Stimulated activated CD4-positive, alpha-beta T cell treated with anti-CD3 and anti-CD28 coated beads, Interleukin-4, amount 100 ng/mL, for 1 hour (primary cell): ENCODE results near the gene NUTM2G.
"Not testable (repeated sequence)": the region's sequence is repeated elsewhere in the genome, so short reads cannot be mapped to it uniquely, and the experiment has no call there.

Experiments used
- DNase-seq: peaks from one replicate; pipeline ENCODE4 v3.0.0-alpha.2; 2020

NUTM2G gene

GRCh38 chr9:96942181-96942580, 13.5 kb downstream of the NUTM2G start:
- not testable (repeated sequence) for DNase-seq

DNA sequence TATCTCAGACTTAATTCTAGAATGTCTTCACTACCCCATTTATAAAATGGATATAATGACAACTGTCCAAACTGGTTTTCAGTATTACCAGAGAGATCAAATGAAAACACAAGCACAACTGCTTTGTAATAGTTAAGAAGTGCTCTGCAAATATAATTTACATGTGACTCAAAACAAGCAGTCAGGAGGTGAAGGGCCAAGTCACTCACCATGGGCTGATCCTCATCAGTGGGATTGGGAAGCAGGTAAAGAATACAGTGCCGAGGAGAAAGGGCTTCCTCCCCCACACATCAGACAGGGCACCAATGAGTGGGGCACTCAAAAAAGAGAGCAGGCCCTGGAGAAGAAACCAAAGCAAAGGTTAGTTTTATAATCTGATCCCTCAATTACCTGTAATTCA, 20.7 kb downstream of the NUTM2G start:
- DNase-seq: not testable (repeated sequence)

DNA sequence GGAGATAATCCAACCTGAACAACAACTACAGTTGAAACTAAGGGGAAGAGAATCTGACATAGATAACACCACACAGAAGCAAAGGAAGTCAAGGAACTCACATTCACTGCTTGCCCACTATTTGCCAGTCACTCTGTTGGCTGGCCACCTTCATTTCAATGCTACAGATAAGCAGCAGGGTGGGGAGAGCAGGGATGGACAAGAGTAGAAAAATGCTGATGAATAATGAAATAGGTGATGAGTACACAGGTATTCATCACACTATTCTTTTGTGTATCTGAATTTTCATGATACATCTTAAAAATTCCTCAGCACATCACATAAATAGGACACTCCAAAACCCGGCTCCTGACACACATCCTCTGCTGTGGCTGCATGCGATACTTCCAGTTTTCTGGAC, 21.9 kb downstream of the NUTM2G start:
- DNase-seq: not testable (repeated sequence)

GRCh38 chr9:96967591-96967990, 38.9 kb downstream of the NUTM2G start:
- DNase-seq: not testable (repeated sequence)

GRCh38 chr9:96972552-96972951, 43.9 kb downstream of the NUTM2G start:
- DNase-seq: not testable (repeated sequence)

GRCh38 chr9:96974037-96974436, 45.4 kb downstream of the NUTM2G start:
- DNase-seq: not testable (repeated sequence)

GRCh38 chr9:96983496-96984122, 55.0 kb downstream of the NUTM2G start:
- not testable (repeated sequence) for DNase-seq

DNA sequence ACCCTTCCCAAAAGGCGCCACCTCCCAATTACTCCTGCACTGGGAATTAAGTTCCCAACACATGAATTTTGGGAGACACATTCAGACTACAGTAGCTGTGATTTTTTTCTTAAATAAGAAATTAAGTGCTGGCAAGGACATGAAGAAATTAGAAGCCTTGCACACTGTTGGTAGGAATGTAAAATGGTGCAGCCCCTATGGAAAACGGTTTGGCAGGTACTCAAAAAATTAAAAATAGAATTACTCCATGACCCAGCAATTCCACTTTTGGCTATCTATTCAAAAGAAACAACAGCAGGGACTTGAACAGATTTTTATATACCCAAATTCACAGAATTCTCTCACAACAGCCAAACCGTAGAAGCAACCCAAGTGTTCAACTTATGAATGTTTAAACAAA, 55.5 kb downstream of the NUTM2G start:
- not testable (repeated sequence) for DNase-seq

- DNase-seq: not testable (repeated sequence)
Measured at GRCh38 chr9:96984887-96985286, 56.2 kb downstream of the NUTM2G start.
